HG03520 (cell line): Measurements from ENCODE around the gene PKNOX2.

Experiments used
- ATAC-seq: cut with Tn5 transposase; IDR thresholded peaks from one replicate; pipeline ENCODE4 v1.9.1; 2021; ENCODE audit warnings: mild to moderate bottlenecking, moderate library complexity; ENCODE audit not compliant: unreplicated experiment

The PKNOX2 gene

GRCh38 chr11:125305345-125305744, 140.8 kb downstream of the PKNOX2 start:
- ATAC-seq, result no peak

- no peak for ATAC-seq
These were observed 141.9 kb downstream of the PKNOX2 start for GRCh38 chr11:125306476-125306875.

GRCh38 chr11:125308246-125308645, 143.7 kb downstream of the PKNOX2 start:
- ATAC-seq, result no peak

- ATAC-seq, result no peak
These were observed 147.8 kb downstream of the PKNOX2 start for GRCh38 chr11:125312391-125312790.

- no peak for ATAC-seq
These were observed 148.3 kb downstream of the PKNOX2 start for GRCh38 chr11:125312812-125313211.

DNA sequence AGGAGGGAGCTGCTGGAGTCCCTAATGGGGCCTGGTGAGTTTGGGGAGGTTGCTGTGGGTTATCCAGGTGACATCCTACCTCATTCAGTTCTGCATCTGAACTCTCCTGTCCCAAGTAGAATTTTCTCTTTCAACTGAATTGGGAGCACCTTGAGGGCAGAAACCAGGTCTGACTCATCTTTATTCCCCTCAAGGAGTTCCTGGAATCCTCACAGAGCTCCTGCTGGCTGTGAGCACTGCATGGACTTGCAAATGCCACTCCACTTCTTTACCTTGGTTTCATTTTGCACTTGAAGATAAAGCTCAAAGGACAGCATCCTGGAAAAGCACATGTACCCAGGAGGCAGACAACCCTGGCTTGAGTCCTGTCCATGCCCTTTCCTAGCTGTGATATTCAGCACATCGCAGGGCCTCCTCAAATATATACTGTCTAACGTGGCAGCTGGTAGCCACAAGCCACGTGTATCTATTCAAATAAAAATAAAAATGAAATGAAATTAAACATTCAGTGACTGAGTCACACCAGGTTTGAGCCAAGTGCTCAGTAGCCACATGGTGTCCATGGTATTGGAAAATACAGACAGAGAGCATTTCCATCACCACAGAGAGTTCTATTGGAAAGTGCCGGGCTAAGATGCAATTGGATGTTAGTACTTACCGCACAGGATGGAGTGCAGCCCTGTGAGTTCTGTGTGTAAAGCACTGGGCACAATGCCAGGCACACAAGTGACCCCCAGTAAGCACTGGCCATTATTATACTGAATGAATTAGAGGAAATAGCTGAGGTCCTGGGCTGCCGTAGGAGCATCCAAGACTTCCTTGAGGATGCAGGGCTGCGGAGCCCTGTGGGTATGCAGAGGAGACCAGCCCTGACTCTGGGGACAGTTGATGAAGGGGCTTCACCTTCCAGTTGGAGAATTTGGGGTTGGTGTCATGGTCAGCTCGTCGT, 149.0 kb downstream of the PKNOX2 start:
- ATAC-seq, result no peak

- ATAC-seq, result no peak
These were observed 149.9 kb downstream of the PKNOX2 start for GRCh38 chr11:125314276-125315078.

GRCh38 chr11:125315079-125315740, 150.7 kb downstream of the PKNOX2 start:
- no peak for ATAC-seq

DNA sequence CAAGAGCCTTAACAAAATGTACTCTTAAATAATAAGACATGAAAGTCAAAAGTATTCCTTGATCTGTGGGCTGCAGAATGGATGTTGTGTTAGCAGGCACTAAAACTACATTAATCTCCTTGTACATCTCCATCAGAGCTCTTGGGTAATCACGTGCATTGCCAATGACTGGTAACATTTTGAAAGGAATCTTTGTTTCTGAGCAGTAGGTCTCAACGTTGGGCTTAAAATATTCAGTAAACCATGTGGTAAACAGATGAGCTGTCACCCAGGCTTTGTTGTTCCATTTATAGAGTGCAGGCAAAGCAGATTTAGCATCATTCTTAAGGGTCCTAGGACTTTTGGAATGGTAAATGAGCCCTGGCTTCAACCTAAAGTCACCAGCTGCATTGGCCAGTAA, 152.9 kb downstream of the PKNOX2 start:
- ATAC-seq, result no peak

DNA sequence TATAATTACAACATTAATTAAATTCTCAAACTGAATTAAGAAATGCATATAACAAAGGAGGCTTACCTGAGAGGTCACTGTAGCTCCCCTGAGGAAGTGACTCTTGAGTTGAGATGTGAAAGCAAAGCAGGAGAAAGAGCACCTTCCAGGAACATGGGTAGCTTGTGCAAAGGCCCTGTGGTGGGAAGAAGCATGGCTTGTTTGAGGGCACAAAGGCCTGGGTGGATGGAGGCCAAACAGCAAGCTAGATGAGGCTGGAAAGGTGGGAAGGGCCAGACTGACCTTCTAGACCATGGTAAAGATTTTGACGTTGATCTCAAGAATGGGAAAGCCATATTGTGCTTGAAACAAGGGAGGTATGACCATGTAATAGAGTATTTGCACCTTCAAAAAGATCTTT, 155.1 kb downstream of the PKNOX2 start:
- ATAC-seq, result no peak

DNA sequence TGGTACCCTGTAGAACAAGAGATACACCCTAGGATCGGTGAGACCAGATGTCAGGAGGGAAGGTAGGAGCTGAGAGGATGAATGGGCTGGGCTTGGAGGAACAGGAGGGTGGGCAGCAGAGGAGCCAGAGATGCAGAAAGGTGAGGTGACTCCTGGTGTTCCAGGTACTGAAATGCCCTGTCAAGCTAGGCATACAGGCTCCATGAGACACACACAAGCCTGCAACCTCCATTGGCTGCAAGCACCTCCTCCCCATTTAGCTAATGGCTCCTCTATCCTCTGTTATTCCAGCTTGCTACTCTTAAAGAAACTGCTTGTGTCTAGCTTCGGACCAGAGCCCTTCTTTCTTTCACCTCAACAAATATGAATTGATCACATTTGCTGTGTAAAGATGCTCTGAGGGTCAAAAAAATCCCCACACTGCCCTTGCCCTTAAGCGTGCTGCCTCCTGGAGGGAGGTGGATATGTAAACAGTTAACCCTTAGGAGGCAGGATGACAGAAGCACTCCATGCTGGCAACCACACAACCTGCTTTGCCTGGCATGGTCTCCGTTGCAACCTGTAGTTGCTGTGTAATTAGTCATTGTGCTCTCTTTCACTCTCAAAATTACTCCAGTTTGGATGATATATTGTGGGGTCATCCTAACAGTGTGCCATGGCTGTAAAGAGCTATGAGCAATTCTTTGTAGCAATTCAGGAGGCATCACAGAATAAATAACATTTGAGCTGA, 156.0 kb downstream of the PKNOX2 start:
- ATAC-seq, result no peak

GRCh38 chr11:125322289-125322688, 157.7 kb downstream of the PKNOX2 start:
- ATAC-seq, result no peak

GRCh38 chr11:125325196-125325595, 160.6 kb downstream of the PKNOX2 start:
- ATAC-seq, result no peak

DNA sequence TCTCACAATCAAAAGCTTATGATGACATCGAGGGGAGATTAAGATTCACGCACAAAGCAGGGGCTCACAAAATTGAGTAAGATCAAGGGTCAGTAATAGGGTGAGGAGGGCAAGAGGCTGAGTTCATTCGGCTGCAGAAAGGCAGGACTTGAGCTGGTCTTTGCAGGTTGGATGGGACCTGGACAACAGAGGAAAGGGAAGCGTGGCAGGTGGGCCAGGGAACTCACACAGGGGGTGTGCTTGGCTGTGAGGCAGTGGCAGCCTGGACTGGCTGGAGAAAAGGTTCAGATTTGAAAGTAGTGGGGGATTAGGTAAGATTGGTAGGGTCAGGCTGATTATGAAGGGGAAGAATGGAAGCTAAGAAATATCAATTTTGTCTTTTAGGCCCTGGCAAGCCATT, 161.6 kb downstream of the PKNOX2 start:
- no peak for ATAC-seq

GRCh38 chr11:125327518-125328224, 163.1 kb downstream of the PKNOX2 start:
- ATAC-seq, result no peak

GRCh38 chr11:125328225-125328580, 163.7 kb downstream of the PKNOX2 start:
- no peak for ATAC-seq

DNA sequence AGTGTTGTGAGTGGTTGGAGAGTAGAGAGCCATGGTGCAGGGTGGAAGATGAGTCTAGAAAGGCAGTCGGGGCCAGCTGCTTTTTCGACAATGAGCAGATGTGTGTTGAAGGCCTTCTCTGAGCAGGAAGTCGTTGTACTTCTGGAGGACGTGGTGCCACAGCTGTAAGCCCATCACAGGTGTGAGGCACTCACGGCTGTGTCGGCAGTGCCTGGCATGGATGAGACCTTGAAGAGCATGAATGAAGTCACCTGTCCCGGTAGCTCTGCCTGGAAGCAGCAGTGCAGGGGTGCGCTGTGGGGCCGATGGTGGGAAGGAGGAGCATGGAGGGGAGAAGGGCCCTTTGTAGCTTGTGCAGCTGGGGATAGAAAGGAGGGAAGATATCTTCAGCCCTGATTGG, 165.2 kb downstream of the PKNOX2 start:
- ATAC-seq, result no peak

GRCh38 chr11:125330462-125331325, 166.1 kb downstream of the PKNOX2 start:
- no peak for ATAC-seq

GRCh38 chr11:125331357-125332035, 166.9 kb downstream of the PKNOX2 start:
- ATAC-seq, result no peak
